ENCODE data around the gene KMT2E.

KMT2E gene

GRCh38 chr7:105079348-105079747 is 65.3 kb downstream of the KMT2E start:
- no peak for DNase-seq (ENCODE audit: low read depth)

- DNase-seq (ENCODE audit: low read depth), result no peak
Measured at GRCh38 chr7:105084581-105084980, 70.6 kb downstream of the KMT2E start.

GRCh38 chr7:105086850-105087249 is 72.8 kb downstream of the KMT2E start:
- no peak for DNase-seq (ENCODE audit: low read depth)

- DNase-seq (ENCODE audit: low read depth), result no peak
Measured at GRCh38 chr7:105087981-105088380, 74.0 kb downstream of the KMT2E start.

GRCh38 chr7:105088456-105088855 is 74.5 kb downstream of the KMT2E start:
- no peak for DNase-seq (ENCODE audit: low read depth)

- DNase-seq (ENCODE audit: low read depth), result no peak
Measured at GRCh38 chr7:105094966-105095365, 81.0 kb downstream of the KMT2E start.

- DNase-seq (ENCODE audit: low read depth), result no peak
Measured at GRCh38 chr7:105096306-105096705, 82.3 kb downstream of the KMT2E start.

GRCh38 chr7:105097619-105098018 is 83.6 kb downstream of the KMT2E start:
- no peak for DNase-seq (ENCODE audit: low read depth)

- no peak for DNase-seq (ENCODE audit: low read depth)
Measured at GRCh38 chr7:105098863-105099515, 85.0 kb downstream of the KMT2E start.

- DNase-seq (ENCODE audit: low read depth), result no peak
Measured at GRCh38 chr7:105101864-105102263, 87.9 kb downstream of the KMT2E start.

- DNase-seq (ENCODE audit: low read depth), result no peak
Measured at GRCh38 chr7:105102557-105103352, 88.8 kb downstream of the KMT2E start.

- DNase-seq (ENCODE audit: low read depth), result no peak
Measured at GRCh38 chr7:105105579-105105978, 91.6 kb downstream of the KMT2E start.

GRCh38 chr7:105106473-105106872 is 92.5 kb downstream of the KMT2E start:
- no peak for DNase-seq (ENCODE audit: low read depth)

GRCh38 chr7:105107458-105107857 is 93.5 kb downstream of the KMT2E start:
- DNase-seq (ENCODE audit: low read depth), result no peak

GRCh38 chr7:105112440-105113418 is 98.7 kb downstream of the KMT2E start:
- DNase-seq (ENCODE audit: low read depth), result no peak

GRCh38 chr7:105118612-105119600 is 104.9 kb downstream of the KMT2E start:
- no peak for DNase-seq (ENCODE audit: low read depth)

GRCh38 chr7:105122619-105123018 is 108.6 kb downstream of the KMT2E start:
- DNase-seq (ENCODE audit: low read depth), result no peak

- no peak for DNase-seq (ENCODE audit: low read depth)
Measured at GRCh38 chr7:105125745-105126144, 111.7 kb downstream of the KMT2E start.

GRCh38 chr7:105126436-105126975 is 112.5 kb downstream of the KMT2E start:
- DNase-seq (ENCODE audit: low read depth), result no peak

GRCh38 chr7:105127179-105127578 is 113.2 kb downstream of the KMT2E start:
- DNase-seq (ENCODE audit: low read depth), result no peak

- no peak for DNase-seq (ENCODE audit: low read depth)
Measured at GRCh38 chr7:105130048-105130447, 116.0 kb downstream of the KMT2E start.

Data from CMK (cell line).